Measurements from ENCODE around the gene SUFU. TPM values are rescaled to one million over a fixed set of nuclear protein-coding genes. Genes with fewer than 3 reads are reported as not detected.
A peak's percentile ranks its signal among the peaks of the same experiment; 100 is the strongest.

Gene SUFU
- total RNA-seq, 1 donor from 2014 or later: 14.3 TPM

GRCh38 chr10:102677331-102678067 is 173.7 kb downstream of the SUFU start:
- Histone ChIP-seq H3K9me3 (no peaks in the 10 kb centered on the region), H3K27ac (peak overlapping the region; percentile 82), H3K36me3 (no peaks in the 10 kb centered on the region), H3K4me1 (peaks cover 67% of the 10 kb centered on the region), H3K27me3 (ENCODE audit: low read depth) (no peaks in the 10 kb centered on the region), H3K4me3 (no peak overlapping the region)
- no peak for DNase-seq
- no peak for TF ChIP-seq CTCF (IDR thresholded peaks at IDR 0.05)
- intact Hi-C loops (cut with DNase I): no loop called here
- ATAC-seq: no peak

- no peak for ATAC-seq
- Histone ChIP-seq H3K27ac (peak overlapping the region; percentile 82), H3K27me3 (ENCODE audit: low read depth) (no peaks in the 10 kb centered on the region), H3K4me3 (no peak overlapping the region), H3K36me3 (no peaks in the 10 kb centered on the region), H3K4me1 (peaks cover 62% of the 10 kb centered on the region), H3K9me3 (no peaks in the 10 kb centered on the region)
- no peak for TF ChIP-seq CTCF (IDR thresholded peaks at IDR 0.05)
- no peak for DNase-seq
- intact Hi-C loops (cut with DNase I): no loop called here
These were observed 174.3 kb downstream of the SUFU start for GRCh38 chr10:102678068-102678400.

- intact Hi-C loops (cut with DNase I): no loop called here
- Histone ChIP-seq H3K9me3 (no peaks in the 10 kb centered on the region), H3K36me3 (no peaks in the 10 kb centered on the region), H3K27ac (peak overlapping the region; percentile 7), H3K4me3 (peak overlapping the region; percentile 7), H3K4me1 (peaks cover 54% of the 10 kb centered on the region), H3K27me3 (ENCODE audit: low read depth) (no peaks in the 10 kb centered on the region)
- peak; percentile 75 for TF ChIP-seq CTCF (IDR thresholded peaks at IDR 0.05)
- ATAC-seq (peak; percentile 77 to 79), DNase-seq (peak; percentile 85)
These were observed 175.1 kb downstream of the SUFU start for GRCh38 chr10:102678842-102679289.

GRCh38 chr10:102679596-102679995 is 175.8 kb downstream of the SUFU start:
- no peak for TF ChIP-seq CTCF (IDR thresholded peaks at IDR 0.05)
- no peaks in the 10 kb centered on the region for H3K36me3 ChIP-seq
- intact Hi-C loops (cut with DNase I): no loop called here
- H3K4me1 ChIP-seq: peaks cover 47% of the 10 kb centered on the region
- H3K4me3 ChIP-seq: no peak overlapping the region
- ATAC-seq: no peak
- H3K27ac ChIP-seq: no peak overlapping the region
- no peaks in the 10 kb centered on the region for H3K9me3 ChIP-seq
- H3K27me3 ChIP-seq (ENCODE audit: low read depth): no peaks in the 10 kb centered on the region
- no peak for DNase-seq

GRCh38 chr10:102681696-102682095 is 177.9 kb downstream of the SUFU start:
- DNase-seq (no peak), ATAC-seq (no peak)
- no peaks in the 10 kb centered on the region for H3K27me3 ChIP-seq (ENCODE audit: low read depth)
- no peaks in the 10 kb centered on the region for H3K9me3 ChIP-seq
- H3K27ac ChIP-seq: no peak overlapping the region
- peaks cover 26% of the 10 kb centered on the region for H3K4me1 ChIP-seq
- H3K36me3 ChIP-seq: peaks cover 11% of the 10 kb centered on the region
- intact Hi-C loops (cut with DNase I): no loop called here
- no peak for TF ChIP-seq CTCF (IDR thresholded peaks at IDR 0.05)
- H3K4me3 ChIP-seq: no peak overlapping the region
